ENCODE data around the gene LMF1.

LMF1 gene

GRCh38 chr16:945271-946047, 25.3 kb downstream of the LMF1 start:
- no peak for DNase-seq

GRCh38 chr16:943971-944370, 26.8 kb downstream of the LMF1 start:
- DNase-seq: no peak

- no peak for DNase-seq
These were observed 28.2 kb downstream of the LMF1 start for GRCh38 chr16:942436-943060.

GRCh38 chr16:939941-940340, 30.8 kb downstream of the LMF1 start:
- no peak for DNase-seq

- no peak for DNase-seq
These were observed 31.5 kb downstream of the LMF1 start for GRCh38 chr16:939311-939710.

- no peak for DNase-seq
These were observed 32.0 kb downstream of the LMF1 start for GRCh38 chr16:938752-939151.

- DNase-seq: no peak
These were observed 32.6 kb downstream of the LMF1 start for GRCh38 chr16:938136-938535.

GRCh38 chr16:937723-938122, 33.1 kb downstream of the LMF1 start:
- DNase-seq: no peak

GRCh38 chr16:937311-937710, 33.5 kb downstream of the LMF1 start:
- no peak for DNase-seq

- no peak for DNase-seq
These were observed 35.1 kb downstream of the LMF1 start for GRCh38 chr16:935684-936083.

- DNase-seq: no peak
These were observed 36.6 kb downstream of the LMF1 start for GRCh38 chr16:934178-934577.

GRCh38 chr16:933581-933980, 37.2 kb downstream of the LMF1 start:
- no peak for DNase-seq

- DNase-seq: no peak
These were observed 37.9 kb downstream of the LMF1 start for GRCh38 chr16:932831-933330.

GRCh38 chr16:931626-932500, 38.9 kb downstream of the LMF1 start:
- DNase-seq: no peak

- no peak for DNase-seq
These were observed 39.6 kb downstream of the LMF1 start for GRCh38 chr16:931171-931570.

- no peak for DNase-seq
These were observed 40.3 kb downstream of the LMF1 start for GRCh38 chr16:930511-930910.

- no peak for DNase-seq
These were observed 40.7 kb downstream of the LMF1 start for GRCh38 chr16:930076-930475.

GRCh38 chr16:929227-930073, 41.3 kb downstream of the LMF1 start:
- DNase-seq: no peak

GRCh38 chr16:928526-928925, 42.3 kb downstream of the LMF1 start:
- DNase-seq: no peak

- no peak for DNase-seq
These were observed 42.9 kb downstream of the LMF1 start for GRCh38 chr16:927931-928330.

GRCh38 chr16:927406-927805, 43.4 kb downstream of the LMF1 start:
- DNase-seq: no peak

- no peak for DNase-seq
These were observed 44.1 kb downstream of the LMF1 start for GRCh38 chr16:926715-927114.

- DNase-seq: no peak
These were observed 46.0 kb downstream of the LMF1 start for GRCh38 chr16:924806-925205.

Data from HCEC 1CT (cell line).